GM21367 (cell line): ENCODE results near the gene MAP2K5.
"Not testable (repeated sequence)": the region's sequence is repeated elsewhere in the genome, so short reads cannot be mapped to it uniquely, and the experiment has no call there.

Experiments
- ATAC-seq: cut with Tn5 transposase; IDR thresholded peaks from one replicate; pipeline ENCODE4 v1.9.1; 2021; ENCODE audit not compliant: unreplicated experiment

The MAP2K5 gene

DNA sequence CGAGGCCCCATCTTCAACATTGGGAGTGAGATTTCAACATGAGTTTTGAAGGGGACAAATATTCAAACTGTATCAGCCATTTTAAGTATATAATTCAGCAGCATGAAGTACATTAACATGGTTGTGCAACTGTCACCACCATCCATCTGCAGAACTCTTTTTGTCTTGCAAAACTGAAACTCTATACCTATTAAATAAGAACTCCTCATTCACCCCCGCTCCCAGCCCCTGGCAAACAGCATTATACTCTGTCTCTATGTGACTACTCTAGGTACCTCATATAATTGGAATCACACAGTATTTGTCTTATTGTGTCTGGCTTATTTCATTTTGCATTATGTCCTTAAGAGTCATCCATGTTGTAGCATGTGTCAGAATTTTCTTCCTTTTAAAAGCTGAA, 110.1 kb downstream of the MAP2K5 start:
- no peak for ATAC-seq

DNA sequence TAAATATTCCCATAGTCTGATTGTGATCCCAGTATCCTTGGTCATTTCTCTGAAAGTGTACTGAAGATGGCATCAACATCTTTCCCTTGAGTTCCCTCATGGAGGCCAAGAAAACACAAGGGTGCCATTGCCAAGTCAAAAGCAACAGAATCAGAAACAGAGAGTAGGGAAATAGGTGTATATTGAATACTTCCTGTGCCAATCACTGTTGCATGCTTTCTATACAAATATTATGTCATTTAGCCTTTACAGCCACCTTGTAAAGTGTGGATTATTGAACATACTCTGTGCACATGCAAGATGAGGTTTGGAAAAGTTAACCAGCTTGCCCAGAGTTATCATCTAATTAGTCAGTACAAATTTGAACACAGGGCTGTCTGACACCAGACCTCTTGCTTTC, 117.9 kb downstream of the MAP2K5 start:
- ATAC-seq = no peak

DNA sequence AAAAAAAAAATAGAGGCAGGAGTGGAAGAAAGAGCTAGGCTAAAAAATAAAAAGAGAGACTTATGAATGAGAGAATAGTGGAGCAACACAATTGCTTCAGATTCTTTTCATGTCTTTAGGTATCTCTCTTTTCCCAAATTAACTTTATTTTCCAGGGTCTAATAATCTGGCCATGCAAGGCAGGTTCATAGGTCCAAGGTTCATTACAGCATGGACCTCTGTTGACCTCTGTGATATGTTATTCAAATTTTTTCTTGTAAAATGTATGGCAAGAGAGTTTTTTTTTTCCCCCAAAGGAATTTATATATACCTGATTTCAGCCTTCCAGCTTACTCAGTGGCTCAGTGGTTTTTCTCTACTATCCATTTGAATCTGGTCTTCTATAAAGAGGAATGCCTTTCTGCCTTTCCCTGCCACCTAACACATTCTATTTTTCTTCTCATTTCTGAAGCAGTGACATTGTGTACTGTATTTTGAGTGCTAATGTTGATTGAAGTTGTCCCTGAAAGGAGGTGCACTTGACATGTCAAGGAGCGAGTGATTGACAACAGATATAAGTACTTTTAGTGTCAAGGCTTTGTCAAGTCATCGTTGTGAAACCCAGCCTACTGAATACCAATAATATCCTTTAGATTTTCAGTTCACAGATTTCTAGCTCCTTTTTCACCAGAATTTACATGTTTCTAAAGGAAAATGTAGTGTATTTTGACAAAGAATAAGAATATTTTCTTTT, 118.5 kb downstream of the MAP2K5 start:
- no peak for ATAC-seq

DNA sequence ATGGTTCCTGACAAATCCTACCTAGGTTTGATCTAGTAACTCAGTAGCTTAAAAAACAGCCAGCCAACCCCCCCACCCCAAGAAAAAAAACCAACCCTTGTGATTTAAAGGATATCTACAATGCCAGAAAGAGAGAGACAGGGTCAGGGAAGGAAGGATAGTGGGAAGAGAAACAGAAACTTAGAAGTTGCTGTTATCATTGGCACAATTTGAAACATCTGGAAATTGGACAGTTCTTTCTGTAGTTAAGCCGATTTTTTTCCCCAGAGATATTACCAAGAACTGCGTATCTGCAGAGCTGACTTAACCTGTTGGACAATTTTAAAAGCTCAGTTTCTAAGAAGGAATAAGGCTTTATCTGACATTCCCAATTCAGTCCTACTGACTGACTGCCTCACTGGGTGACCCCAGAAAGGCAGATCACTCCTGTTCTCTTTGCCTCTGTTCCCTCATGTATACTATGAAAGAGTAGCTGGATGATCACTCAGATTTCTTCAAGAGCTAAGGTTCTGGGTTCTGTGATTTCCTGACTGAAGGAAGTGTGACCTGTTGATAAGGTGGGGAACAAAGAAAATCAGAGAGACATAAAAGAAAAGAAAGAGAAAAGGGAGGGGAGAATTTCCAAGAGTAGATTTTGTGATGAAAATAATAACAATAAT, 128.3 kb downstream of the MAP2K5 start:
- no peak for ATAC-seq

DNA sequence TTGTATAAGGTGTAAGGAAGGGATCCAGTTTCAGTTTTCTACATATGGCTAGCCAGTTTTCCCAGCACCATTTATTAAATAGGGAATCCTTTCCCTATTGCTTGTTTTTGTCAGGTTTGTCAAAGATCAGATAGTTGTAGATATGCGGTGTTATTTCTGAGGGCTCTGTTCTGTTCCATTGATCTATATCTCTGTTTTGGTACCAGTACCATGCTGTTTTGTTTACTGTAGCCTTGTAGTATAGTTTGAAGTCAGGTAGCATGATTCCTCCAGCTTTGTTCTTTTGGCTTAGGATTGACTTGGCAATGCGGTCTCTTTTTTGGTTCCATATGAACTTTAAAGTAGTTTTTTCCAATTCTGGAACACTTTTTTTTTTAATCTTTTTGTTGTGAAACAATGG, 130.3 kb downstream of the MAP2K5 start:
- not testable (repeated sequence) for ATAC-seq

DNA sequence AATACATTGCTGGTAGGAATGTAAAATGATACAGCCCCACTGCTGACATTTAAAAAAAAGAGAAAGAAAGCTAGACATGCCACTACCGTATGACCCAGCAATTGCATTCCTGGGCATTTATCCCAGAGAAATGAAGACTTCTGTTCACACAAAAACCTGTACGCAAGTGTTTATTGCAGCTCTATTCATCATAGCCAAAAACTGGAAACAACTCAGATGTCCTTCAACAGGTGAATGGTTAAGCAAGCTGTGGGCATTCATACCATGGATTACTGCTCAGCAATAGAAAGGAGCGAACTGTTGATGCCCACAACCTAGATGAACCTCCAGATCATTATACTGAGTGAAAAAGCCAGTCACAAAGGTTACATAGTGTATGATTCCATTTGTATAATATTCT, 132.5 kb downstream of the MAP2K5 start:
- no peak for ATAC-seq

DNA sequence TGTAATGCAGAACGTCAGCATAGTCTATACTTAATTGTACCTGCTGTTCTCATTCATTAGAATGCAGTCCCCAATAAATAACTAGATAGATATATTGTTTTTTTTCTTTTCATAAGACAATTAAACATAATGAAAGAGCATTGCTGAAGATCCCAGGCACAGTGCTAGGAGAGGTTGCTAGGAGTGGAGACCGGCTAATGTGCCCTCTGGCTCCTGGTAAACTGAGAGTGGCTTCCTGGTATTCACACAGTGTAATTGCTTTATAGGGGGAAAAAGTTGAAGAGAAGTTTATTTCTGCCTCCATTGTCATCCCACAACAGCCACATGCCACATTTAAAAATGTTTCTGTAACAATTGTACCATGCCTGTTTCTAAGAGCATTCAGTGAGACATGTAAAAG, 135.6 kb downstream of the MAP2K5 start:
- no peak for ATAC-seq

DNA sequence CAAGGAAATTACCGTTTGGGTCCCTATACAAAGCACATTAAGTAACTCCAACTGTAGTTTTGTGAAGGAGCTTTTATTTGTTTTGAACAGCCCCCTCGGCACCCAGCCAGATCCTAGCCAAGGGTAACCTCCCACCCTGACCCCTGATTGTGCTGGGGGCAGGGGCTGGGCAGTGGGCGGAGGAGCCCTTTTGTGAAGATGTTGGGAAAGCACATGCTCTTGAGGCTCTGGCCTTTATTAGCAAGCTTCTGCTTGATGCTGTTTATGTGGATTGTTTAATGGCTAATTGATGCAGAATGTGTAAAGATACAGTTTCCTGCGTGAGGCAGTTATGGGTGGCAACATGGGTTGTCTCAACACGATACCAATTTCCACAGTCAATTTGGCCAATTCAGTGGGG, 136.5 kb downstream of the MAP2K5 start:
- ATAC-seq = no peak

DNA sequence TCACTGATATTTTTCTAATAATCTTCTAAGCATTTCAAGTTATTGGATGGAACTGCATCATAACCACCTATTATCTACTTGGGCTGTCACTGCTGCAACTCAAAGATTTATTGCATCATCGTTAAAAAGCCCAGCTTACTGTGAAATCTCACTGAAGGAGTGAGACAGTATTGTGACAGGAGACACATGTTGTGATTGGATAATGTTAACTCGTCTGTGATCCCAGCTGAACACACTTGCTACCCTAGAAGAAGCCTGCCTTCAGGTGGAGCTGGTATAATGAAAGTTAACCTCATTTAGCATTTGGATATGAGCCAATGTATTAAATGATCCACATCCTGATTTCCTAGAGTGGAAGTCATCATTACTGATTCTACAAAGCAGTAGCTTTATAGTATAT, 138.1 kb downstream of the MAP2K5 start:
- ATAC-seq = no peak

DNA sequence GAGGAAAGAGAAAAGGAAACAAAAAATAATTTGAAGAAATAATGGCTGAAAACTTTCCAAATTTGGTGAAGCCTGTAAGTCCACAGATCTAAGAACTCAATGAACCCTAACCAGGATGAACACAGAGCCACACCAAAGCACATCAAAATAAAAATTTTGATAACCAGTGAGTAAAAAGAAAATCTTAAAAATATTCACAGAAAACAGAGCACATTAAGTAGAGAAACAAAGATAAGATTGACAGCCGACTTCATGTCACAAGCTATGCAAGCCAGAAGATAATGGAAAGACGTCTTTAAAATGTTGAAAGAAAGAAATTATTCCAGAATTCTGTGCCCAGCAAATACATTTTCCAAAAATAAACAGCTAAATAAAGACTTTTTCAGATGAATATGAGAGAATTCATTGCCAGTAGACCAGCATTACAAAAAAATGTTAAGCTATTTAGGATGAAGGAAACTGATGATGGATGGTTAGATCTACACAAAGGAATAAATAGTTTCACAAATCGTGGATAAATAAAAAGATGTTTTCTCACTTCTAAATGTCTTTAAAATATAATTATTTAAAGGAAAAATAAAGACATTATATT, 142.6 kb downstream of the MAP2K5 start:
- no peak for ATAC-seq

DNA sequence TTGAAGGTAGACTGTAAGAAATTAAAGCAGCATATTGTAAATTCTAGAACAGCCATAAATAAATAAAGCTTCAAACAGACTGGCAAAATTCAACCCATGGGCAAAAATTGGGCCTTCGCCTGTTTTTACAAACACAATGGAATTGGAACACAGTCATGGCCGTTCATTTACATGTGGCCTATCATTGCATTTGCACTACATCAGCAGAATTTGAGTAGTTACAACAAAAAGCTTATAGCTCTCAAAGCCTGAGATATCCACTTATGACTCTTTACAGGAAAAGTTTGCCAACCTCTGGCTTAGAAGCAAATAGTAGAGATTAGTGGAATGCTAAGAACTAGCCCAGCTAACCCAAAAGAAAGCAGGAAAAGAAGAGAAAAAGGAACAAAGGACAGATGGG, 143.2 kb downstream of the MAP2K5 start:
- ATAC-seq = no peak

DNA sequence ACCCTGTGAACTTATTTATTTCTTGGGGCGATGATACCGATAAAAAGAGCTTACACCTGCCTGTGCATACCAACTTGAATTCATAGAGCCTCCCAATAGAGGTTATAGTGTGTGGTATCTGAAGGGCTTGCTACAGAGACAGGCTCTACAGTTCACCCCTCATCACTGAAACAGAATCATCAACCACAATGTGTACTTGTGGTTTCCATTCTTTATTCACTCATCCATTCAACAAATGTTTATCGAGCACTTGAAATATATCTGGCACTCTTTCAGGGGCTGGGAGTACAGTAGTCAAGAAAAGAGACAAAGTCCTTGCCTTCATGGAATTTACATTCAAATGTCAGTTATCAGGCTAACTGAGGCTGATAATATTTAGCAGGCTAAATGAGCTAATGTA, 148.4 kb downstream of the MAP2K5 start:
- no peak for ATAC-seq

DNA sequence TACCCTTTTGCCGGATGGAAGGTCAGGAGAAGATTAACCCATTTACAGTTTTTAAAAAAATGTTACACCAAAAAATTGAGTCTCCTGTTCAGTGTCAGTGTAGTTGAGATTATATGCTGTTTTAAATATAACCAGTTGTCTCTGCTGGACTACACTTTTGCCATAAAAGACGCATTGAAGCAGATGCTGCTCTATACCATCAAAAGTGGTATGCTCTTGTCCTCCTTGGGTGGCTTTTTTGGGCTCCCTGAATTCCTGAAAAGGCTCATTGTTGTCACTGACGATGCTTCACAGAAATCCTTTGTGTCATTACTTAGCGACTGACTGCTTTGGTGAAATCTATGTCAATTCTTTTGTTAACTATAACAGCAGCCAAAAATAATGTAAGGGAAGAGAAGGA, 148.9 kb downstream of the MAP2K5 start:
- no peak for ATAC-seq

DNA sequence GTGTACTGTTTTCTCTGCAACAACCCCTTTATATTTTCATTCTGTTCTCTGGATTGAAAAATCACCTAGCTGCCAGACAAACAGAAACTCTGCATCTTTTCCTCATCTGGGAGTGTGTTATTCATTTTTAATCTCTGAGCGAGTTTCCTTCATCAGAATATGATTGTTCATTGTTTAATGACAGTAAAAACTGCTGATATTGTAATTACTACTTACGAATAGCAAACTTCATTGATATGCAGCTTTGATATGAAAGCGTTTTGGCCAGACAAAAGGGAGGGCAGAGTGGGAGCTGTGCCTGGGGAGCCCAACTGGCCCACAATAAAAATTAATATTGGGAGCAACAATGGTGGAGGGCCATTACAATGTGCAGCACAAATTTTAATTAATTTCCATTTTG, 150.1 kb downstream of the MAP2K5 start:
- ATAC-seq = no peak

DNA sequence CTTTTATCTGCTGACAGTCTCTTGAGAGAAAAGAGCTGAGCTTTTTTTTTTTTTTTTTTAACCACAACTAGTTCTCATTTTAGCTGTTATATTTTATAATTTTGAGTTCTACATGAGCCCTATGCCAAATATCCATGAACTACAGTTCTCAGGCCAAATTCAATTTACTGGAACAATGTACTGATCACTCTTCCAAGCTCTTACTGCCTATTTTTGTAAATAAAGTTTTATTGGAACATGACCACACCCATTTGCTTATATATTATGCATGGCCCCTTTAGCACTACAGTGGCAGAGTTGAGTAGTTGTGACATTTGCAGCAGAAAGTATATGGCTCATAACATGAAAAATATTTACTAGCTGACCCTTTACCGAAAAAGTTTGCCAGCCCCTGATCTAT, 153.6 kb downstream of the MAP2K5 start:
- no peak for ATAC-seq

DNA sequence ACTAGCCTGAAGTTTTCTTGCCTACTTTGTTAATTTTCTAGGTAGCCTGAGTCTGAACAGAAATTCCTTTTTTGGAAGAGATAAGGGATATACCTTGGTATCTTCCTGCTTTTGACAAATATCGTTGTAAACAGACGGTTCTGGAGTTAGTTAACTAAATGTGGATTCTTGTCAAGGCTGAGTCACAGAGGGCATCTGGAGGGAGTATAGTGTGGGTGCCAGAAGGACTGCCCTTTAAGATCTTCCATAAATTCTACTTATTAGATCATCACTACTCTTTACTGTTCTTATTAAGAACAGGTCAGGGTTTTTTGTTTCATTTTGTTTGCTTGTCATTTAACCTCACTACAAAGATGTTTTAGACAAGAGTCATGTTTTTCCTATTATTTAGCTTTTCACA, 157.5 kb downstream of the MAP2K5 start:
- no peak for ATAC-seq

DNA sequence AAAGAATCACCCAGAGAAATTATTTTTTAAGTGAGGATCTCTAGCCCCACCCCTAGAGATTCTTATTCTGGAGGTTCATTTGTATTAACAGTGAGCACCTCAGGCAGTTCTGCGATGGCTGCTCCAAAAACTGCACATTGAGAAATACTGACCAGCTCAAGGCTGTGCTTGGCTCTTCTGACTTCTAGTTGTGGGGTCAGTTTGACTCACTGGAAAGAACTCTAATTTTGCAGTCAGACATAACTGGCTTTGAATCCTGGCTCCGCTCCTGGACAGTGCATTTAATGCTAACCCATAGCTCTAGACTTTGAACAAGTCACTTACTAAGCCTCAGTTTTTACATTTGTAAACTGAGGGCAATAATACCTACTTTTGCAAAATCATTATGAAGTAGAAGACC, 159.2 kb downstream of the MAP2K5 start:
- ATAC-seq = no peak

DNA sequence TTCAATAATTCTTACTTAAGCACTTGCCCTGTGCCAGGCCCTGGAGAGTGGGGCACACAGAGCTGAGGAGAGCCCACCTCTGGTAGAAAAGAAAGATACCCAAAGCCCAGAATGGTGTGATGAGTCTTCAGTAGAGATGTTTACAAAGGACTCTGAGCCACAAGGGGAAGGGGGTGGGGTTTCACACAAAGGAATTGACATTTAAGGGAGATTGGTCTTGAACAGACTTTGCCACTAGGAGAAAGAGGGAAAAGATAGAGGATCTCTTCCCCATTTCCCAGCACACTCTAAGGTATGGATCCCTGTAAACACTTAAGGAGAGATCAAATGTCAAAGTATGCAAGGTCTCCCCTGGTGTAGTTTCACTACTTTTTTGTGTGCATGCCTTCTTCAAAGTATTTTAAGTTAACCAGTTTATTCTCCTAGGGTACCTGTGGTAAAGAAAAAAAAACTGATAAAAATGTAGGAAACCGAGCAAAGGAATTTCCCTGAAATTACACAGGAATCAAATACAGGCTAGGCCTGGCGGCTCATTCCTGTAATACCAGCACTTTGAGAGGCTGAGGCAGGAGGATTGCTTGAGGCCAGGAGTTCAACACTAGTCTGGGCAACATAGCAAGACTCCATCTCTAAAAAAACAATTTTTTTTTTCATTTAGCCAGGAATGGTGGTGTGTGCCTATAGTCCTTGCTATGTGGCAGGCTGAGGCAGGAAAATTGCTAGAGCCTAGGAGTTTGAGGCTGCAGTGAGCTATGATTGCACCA, 165.2 kb downstream of the MAP2K5 start:
- no peak for ATAC-seq

DNA sequence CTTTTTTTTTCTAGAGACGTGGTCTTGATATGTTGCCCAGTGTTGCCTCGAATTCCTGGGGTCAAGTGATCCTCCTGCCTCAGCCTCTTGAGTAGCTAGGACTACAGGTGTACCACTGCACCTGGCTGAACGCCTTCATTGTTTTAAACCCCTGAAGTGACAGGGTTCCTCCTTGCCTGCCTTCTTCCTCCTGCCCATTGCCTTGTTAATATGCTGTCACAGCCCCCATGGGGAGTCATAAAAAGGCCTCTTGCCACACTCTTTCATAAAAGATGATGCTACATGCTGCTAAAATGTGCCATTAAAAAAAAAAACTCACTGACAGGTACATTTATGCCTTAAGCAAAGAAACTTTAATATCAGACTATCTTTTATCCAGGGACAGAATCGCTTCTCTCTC, 166.0 kb downstream of the MAP2K5 start:
- ATAC-seq = no peak

DNA sequence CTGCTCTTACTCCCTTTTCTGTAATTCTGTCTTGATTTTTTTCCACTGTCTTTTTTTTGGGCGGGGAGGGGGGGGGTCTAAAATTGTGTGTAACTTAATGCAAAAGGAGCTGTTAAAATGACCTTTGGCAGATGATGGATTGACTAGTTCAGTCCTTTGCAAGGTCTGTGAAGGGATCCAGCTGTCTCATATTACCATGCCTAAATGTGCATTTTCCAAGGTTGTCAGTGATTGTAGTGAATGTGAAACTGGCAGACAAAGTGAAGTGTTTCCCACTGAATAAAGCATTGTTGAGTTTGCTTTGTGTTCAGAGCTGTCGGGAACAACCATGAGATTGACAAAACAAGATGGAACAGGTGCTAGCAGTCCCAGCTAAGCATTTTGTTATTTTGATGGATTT, 172.7 kb downstream of the MAP2K5 start:
- no peak for ATAC-seq

DNA sequence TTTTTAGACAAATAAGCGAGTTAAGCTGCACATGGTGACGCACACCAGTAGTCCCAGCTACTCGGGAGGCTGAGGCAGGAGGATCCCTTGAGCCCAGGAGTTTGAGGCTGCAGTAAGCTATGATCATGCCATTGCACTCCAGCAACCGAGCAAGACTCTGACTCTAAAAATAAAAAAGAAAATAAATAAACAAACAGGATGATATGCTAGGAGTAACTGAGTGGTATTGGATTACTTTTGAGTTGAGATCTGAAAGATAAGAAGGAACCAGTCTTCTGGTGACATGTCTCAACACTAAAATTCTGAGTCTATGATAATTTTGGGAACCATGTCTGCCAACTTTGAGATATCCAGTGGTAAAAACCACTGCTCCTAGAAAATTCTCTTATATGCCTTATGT, 173.7 kb downstream of the MAP2K5 start:
- no peak for ATAC-seq

DNA sequence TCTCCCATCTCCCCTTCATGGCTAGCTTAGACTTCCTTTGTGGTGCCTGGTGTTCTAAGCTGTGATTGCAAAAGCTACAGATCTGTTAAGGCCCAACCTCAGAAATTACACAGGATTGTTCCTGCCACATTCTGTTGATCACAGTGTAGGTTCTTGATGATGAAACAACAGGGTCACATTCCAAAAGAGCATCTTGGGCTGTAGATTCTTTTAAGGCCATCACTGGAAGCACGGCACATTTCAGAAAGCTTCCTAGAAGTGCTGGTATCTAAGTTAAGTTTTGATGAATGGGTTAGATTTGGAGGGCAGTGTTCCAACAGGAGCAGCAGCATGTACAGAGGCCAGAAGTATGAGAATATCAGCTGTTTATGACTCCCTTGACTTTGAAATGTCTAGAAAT, 175.3 kb downstream of the MAP2K5 start:
- ATAC-seq = no peak
